Measurements from ENCODE around the gene HIGD1A. TPM values are rescaled to one million over a fixed set of nuclear protein-coding genes. Genes with fewer than 3 reads are reported as not detected.

HIGD1A gene
- total RNA-seq, 1 experiment from 2014 or later: 80.7 TPM

DNA sequence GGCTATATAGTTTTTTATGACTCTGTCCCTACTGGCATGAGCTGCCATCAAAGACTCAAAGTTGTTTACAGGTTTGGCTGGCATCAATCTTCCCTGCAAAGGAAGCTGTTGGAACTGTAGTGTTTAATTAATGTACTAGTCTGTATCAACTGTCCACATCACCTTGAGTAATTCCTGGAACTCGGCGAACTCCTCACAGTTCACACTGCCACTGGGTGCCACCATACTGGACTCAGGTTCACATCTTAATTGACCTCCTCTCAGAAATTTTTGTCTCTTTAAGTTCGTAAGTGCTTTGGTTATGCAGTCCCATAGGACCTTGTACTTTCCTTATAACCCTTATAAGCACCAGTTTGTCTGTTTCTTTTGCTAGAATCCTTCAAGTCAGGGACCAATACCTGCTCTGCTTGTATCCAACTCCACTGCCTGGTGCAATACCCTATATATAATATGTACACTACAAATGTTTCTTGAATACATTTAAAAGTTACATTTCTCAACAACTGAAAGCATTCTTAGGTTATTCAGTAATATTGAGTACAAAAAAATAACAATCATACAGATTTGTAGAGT, 3.2 kb downstream of the HIGD1A start (continued):
- TF ChIP-seq, protein P1, sequence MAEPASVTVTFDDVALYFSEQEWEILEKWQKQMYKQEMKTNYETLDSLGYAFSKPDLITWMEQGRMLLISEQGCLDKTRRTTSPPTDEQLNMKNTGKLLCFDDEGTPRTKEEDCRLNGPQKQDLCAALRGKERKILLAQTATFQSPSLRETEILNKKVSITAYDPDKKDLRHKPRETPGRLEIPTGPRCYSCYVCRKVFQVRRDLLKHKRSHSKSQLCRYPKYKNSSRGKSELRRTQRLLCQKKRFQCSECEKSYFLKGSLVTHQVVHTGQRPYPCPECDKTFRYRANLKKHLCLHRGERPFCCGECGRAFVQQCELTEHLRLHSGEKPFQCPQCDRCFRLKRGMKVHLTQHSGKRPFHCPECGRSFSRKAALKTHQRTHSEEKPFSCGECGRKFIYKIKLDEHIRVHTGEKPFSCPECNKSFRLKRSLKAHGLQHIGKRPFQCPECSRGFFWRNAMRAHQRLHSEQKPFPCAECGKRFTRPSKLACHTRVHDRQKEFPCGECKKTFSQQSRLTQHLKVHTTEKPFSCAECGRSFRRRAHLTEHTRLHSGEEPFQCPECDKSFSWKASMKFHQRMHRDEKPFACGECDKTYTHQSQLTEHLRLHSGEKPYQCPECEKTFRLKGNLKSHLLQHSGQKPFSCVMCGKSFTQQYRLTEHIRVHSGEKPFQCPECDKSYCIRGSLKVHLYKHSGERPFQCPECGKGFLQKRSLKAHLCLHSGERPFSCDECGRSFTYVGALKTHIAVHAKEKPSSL (CRISPR knock-in tag; conservative IDR thresholded peaks at IDR 0.05): no peak
- TF ChIP-seq, protein P2, sequence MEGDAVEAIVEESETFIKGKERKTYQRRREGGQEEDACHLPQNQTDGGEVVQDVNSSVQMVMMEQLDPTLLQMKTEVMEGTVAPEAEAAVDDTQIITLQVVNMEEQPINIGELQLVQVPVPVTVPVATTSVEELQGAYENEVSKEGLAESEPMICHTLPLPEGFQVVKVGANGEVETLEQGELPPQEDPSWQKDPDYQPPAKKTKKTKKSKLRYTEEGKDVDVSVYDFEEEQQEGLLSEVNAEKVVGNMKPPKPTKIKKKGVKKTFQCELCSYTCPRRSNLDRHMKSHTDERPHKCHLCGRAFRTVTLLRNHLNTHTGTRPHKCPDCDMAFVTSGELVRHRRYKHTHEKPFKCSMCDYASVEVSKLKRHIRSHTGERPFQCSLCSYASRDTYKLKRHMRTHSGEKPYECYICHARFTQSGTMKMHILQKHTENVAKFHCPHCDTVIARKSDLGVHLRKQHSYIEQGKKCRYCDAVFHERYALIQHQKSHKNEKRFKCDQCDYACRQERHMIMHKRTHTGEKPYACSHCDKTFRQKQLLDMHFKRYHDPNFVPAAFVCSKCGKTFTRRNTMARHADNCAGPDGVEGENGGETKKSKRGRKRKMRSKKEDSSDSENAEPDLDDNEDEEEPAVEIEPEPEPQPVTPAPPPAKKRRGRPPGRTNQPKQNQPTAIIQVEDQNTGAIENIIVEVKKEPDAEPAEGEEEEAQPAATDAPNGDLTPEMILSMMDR (IDR thresholded peaks at IDR 0.05): no peak

DNA sequence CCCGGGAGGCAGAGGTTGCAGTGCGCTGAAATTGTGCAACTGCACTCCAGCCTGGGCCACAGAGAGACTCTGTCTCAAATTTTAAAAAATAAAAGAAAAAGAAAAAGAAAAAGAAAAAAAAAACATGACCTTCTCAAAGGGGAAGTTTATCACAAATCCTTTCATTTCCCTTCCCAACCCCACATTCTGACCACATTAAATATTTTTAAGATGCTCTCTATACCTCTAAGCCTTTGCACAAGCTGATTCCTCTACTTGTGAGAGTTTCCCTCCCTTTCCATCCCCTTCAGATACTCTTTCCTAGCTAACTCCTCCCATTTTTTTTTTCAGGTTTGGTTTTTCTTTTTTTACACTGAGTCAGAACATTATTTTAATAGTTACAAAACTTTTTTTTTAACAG, 4.0 kb downstream of the HIGD1A start:
- POLR2A ChIA-PET: no interaction called here
- Mint-ChIP-seq H3K27me3 (ENCODE audit: low read depth) (peaks cover 7% of the 10 kb centered on the region), H3K4me1 (peaks cover 34% of the 10 kb centered on the region), H3K27ac (no peak overlapping the region), H3K9me3 (no peaks in the 10 kb centered on the region), H3K4me3 (no peak overlapping the region), H3K36me3 (peaks cover 22% of the 10 kb centered on the region)
- CTCF ChIA-PET: interaction anchor here (0.7 to 2.2 kb wide), 2 partner anchors 21 to 31 kb away, joined by 3 to 6 read pairs; no protein-coding TSS in a partner anchor
- no peak for TF ChIP-seq TCF7 (CRISPR knock-in tag; IDR thresholded peaks at IDR 0.05; ENCODE audit: low read depth)
- no peak for TF ChIP-seq ZNF219 (CRISPR knock-in tag; IDR thresholded peaks at IDR 0.05; ENCODE audit: borderline replicate concordance)
- no peak for TF ChIP-seq CBFB (CRISPR knock-in tag; IDR thresholded peaks at IDR 0.05; ENCODE audit: low read depth)
- TF ChIP-seq CREM (CRISPR knock-in tag; IDR thresholded peaks at IDR 0.05): no peak
- TF ChIP-seq, protein P2 (IDR thresholded peaks at IDR 0.05): no peak
- TF ChIP-seq, protein P3, sequence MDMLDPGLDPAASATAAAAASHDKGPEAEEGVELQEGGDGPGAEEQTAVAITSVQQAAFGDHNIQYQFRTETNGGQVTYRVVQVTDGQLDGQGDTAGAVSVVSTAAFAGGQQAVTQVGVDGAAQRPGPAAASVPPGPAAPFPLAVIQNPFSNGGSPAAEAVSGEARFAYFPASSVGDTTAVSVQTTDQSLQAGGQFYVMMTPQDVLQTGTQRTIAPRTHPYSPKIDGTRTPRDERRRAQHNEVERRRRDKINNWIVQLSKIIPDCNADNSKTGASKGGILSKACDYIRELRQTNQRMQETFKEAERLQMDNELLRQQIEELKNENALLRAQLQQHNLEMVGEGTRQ (CRISPR knock-in tag; IDR thresholded peaks at IDR 0.05): no peak
- TF ChIP-seq ATF1 (CRISPR knock-in tag; IDR thresholded peaks at IDR 0.05): no peak
- TF ChIP-seq FOXK1 (CRISPR knock-in tag; IDR thresholded peaks at IDR 0.05): no peak
- TF ChIP-seq, protein P4, sequence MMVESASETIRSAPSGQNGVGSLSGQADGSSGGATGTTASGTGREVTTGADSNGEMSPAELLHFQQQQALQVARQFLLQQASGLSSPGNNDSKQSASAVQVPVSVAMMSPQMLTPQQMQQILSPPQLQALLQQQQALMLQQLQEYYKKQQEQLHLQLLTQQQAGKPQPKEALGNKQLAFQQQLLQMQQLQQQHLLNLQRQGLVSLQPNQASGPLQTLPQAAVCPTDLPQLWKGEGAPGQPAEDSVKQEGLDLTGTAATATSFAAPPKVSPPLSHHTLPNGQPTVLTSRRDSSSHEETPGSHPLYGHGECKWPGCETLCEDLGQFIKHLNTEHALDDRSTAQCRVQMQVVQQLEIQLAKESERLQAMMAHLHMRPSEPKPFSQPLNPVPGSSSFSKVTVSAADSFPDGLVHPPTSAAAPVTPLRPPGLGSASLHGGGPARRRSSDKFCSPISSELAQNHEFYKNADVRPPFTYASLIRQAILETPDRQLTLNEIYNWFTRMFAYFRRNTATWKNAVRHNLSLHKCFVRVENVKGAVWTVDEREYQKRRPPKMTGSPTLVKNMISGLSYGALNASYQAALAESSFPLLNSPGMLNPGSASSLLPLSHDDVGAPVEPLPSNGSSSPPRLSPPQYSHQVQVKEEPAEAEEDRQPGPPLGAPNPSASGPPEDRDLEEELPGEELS (CRISPR knock-in tag; IDR thresholded peaks at IDR 0.05): no peak
- TF ChIP-seq NFATC4 (CRISPR knock-in tag; IDR thresholded peaks at IDR 0.05): no peak
- TF ChIP-seq, protein P5, sequence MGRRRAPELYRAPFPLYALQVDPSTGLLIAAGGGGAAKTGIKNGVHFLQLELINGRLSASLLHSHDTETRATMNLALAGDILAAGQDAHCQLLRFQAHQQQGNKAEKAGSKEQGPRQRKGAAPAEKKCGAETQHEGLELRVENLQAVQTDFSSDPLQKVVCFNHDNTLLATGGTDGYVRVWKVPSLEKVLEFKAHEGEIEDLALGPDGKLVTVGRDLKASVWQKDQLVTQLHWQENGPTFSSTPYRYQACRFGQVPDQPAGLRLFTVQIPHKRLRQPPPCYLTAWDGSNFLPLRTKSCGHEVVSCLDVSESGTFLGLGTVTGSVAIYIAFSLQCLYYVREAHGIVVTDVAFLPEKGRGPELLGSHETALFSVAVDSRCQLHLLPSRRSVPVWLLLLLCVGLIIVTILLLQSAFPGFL (CRISPR knock-in tag; IDR thresholded peaks at IDR 0.05; ENCODE audit: borderline replicate concordance): no peak
- no peak for TF ChIP-seq IRF2 (CRISPR knock-in tag; IDR thresholded peaks at IDR 0.05; ENCODE audit: borderline replicate concordance, low read depth)
- DNase-seq (ENCODE audit: low spot score) (no peak), ATAC-seq (no peak)
